ENCODE results near the gene TCF7L1.

GRCh38 chr2:85119900-85120299 is 13.3 kb upstream of the TCF7L1 start:
- TF ChIP-seq, protein P1, sequence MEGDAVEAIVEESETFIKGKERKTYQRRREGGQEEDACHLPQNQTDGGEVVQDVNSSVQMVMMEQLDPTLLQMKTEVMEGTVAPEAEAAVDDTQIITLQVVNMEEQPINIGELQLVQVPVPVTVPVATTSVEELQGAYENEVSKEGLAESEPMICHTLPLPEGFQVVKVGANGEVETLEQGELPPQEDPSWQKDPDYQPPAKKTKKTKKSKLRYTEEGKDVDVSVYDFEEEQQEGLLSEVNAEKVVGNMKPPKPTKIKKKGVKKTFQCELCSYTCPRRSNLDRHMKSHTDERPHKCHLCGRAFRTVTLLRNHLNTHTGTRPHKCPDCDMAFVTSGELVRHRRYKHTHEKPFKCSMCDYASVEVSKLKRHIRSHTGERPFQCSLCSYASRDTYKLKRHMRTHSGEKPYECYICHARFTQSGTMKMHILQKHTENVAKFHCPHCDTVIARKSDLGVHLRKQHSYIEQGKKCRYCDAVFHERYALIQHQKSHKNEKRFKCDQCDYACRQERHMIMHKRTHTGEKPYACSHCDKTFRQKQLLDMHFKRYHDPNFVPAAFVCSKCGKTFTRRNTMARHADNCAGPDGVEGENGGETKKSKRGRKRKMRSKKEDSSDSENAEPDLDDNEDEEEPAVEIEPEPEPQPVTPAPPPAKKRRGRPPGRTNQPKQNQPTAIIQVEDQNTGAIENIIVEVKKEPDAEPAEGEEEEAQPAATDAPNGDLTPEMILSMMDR (IDR thresholded peaks at IDR 0.05 in 2 of 3, conservative IDR thresholded peaks at IDR 0.05 in 1 of 3; ENCODE audit: insufficient read depth in 2 of 3, low read depth in 1 of 3, low read length in 3 of 3) = no peak
- TF ChIP-seq KLF6 (CRISPR knock-in tag; IDR thresholded peaks at IDR 0.05; ENCODE audit: borderline replicate concordance) (no peak), NFYB (IDR thresholded peaks at IDR 0.05; ENCODE audit: extremely low read depth, insufficient read length) (no peak), CBFA2T3 (IDR thresholded peaks at IDR 0.05) (no peak), RBM34 (IDR thresholded peaks at IDR 0.05; ENCODE audit: borderline replicate concordance, insufficient read depth, low read length) (no peak), POLR2A (conservative IDR thresholded peaks at IDR 0.05) (no peak), BRCA1 (IDR thresholded peaks at IDR 0.05) (no peak), BRCA1 (CRISPR knock-in tag; IDR thresholded peaks at IDR 0.05) (no peak), SP1 (CRISPR knock-in tag; IDR thresholded peaks at IDR 0.05) (no peak), BCL6 (CRISPR knock-in tag; IDR thresholded peaks at IDR 0.05) (no peak), CREB1 (IDR thresholded peaks at IDR 0.05) (no peak), CREB1 (CRISPR knock-in tag; IDR thresholded peaks at IDR 0.05) (no peak), PKNOX1 (IDR thresholded peaks at IDR 0.05) (no peak), EP300 (IDR thresholded peaks at IDR 0.05; ENCODE audit: low read length) (no peak), CHD1 (IDR thresholded peaks at IDR 0.05; ENCODE audit: low read length) (no peak)

All from K562 (cell line).